HG02588 (cell line): Measurements from ENCODE around the gene HOMER2.
"Not testable (repeated sequence)": the region's sequence is repeated elsewhere in the genome, so short reads cannot be mapped to it uniquely, and the experiment has no call there.

ENCODE experiments used
- ATAC-seq: cut with Tn5 transposase; IDR thresholded peaks from one replicate; pipeline ENCODE4 v1.9.1; 2021; ENCODE audit warnings: mild to moderate bottlenecking, moderate library complexity; ENCODE audit not compliant: unreplicated experiment

Gene HOMER2

GRCh38 chr15:82900511-82901060 is 51.9 kb downstream of the HOMER2 start:
- no peak for ATAC-seq

DNA sequence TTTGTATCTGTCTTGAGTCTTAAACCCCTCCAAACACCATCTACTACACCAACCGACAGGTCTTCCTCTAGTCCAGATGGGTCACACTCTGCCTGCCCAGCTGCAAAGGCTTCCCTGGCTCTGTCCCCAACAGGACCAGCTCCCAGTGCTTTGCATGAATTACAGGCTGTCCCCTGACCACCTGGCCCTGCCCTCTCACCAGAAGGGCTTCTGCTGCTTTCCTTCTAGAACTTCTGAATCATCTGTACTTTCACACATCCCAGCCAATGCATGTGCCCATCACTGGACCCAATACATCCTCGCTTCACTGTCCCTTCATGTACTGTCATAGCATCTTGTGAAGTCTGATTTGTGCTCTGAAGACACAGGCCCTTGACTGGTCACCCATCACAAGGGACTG is 53.6 kb downstream of the HOMER2 start:
- ATAC-seq = no peak

DNA sequence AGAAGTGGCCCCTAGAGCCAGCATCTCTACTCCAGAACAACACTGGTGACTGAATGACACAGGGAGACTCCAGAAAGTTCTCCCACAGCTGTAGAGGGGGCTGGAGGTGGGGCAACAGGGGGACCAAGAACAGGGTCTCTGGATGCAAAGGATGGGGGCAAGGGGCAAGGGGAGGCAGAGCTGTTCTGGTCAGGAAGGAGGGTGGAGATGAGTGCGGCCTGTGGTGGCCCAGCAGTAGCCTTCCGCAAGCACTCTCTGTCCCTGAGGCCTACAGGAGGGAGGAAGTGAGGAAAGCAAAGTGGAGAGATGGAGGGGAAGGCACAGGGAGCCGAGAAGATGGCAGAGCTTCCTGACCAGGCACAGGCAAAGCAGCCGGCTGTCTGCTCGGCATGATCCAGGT is 56.5 kb downstream of the HOMER2 start:
- no peak for ATAC-seq

DNA sequence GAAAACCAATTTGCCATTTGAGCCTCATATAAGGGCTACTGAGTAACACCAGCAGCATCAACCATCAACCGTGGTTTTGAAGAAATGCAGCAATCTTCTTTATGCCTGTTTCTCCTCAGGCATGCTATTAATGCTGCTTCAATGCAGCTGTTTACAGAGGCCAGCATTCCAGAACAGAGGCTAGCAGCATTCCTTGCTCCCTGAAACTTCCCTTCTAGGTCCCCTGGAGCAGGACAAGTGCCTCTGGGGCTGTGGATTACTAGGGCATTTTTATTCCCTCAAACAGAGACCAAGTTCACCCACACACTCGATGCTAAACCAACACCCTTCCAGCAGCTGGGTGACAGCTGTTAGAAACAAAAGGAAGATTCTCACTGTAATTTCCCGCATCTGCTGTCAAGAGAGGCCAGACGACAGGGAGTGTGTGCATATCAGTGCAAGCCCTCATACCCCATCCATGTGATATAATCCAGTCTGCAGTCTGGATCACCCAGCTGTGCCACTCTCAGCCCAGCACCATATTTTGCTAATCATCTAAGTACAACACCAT is 57.5 kb downstream of the HOMER2 start:
- ATAC-seq = no peak

GRCh38 chr15:82893473-82893872 is 59.0 kb downstream of the HOMER2 start:
- not testable (repeated sequence) for ATAC-seq

GRCh38 chr15:82892573-82892972 is 59.9 kb downstream of the HOMER2 start:
- no peak for ATAC-seq

DNA sequence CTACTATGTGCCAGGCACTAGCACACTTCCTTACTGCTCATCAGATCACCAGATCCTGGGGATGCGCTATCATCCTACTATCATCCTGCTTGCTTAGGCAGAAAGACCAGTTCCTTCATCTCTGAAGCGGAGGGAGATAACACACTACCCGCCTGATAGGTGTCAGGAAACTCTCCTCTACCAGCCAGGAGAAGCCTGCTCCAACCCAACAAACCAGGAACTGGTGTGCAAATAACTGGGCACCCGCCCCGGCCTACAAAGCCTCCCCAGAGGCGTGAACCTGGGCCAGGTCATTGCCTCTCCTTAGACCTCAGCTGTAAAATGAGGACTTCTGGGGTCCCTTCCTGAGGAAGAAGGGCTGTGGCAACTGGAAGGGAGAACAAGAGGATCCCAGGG is 61.5 kb downstream of the HOMER2 start:
- no peak for ATAC-seq

DNA sequence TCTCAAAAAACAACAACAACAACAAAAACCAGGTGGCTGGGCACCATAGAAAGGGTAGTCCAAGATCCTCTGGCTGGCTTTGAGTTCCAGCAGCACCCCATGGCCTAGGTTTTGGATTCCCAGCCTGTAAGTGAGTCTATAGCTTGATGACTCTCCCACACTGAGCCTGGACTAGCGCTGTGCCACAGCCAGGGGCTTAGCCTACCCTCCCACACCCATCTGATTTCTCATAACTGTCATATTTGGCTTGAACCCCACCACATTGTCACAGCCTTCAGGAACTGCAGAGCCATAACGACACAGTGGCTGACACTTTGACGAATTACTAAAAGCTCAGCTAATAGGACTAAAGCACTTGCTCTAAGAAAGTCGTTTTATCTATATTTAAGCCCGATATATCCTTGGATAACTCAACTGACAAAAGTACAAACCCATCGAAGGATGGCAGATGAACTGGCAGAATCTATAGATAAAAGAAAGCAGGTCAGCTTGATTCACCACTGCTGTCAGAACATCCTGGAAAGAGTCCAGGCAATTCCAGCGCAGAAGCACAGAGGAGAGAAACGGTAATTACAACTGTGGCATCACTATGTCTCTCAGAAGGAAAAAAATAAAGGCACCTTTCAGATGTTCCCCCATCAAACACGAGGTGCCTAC is 62.1 kb downstream of the HOMER2 start:
- no peak for ATAC-seq

GRCh38 chr15:82882273-82882928 is 70.1 kb downstream of the HOMER2 start:
- no peak for ATAC-seq

- ATAC-seq = no peak
Measured at GRCh38 chr15:82881747-82882146, 70.8 kb downstream of the HOMER2 start.

- ATAC-seq = no peak
Measured at GRCh38 chr15:82880704-82881103, 71.8 kb downstream of the HOMER2 start.

DNA sequence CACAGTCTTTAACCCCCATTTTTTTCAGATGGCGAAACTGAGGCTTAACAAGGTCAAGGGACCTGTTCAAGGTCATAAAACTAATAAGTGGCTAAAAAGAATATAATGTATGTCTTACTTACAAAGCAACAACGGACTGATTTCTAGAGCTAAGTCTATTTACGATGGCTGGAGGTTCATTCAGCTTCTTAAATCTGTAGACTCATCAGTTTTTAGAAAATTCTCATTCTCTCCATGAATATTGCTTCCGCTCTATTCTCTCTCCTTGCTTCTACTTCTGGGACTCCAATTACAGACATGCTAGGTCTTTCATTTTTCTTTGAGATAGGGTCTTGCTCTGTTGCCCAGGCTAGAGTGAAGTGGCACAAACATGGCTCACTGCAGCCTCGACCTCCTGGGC is 74.2 kb downstream of the HOMER2 start:
- ATAC-seq = no peak

DNA sequence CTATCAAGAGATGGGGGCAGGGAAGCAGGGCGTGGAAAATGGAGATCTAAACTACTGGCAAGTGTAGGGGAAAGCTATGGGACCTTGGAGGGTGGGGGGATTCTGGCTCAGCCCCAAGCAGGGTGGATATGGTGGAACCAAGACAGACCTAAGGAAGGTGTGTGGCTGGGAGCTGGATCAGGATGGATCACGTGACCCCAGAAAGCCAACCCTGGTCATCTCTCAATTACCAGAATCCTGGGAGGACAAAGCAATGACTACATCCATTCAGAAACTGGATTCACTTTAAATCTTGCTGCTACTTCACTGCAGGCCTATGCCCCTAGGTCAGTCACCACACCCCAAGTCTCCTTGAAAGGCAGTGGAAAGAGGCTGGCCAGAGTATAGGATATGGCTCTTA is 74.7 kb downstream of the HOMER2 start:
- ATAC-seq = no peak

GRCh38 chr15:82875411-82876003 is 77.0 kb downstream of the HOMER2 start:
- ATAC-seq = no peak

DNA sequence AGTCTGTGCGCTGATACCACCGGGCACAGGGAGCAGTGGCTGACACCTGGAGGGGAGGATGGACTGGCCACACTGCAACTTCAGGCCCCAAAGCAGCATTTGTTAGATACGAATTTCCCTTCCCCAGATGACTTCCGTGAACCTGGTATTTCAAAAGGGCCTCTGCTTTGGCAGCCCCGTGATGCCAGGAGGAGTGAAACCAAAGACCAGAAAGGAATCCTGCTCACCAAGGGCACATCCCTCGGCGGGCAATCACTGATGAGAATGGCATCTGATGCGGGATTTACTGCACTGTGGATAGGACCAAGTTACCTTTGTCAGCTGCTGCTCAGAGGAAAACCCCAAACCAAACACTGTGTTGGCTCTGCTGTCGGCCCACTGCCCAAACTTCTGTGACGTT is 77.6 kb downstream of the HOMER2 start:
- no peak for ATAC-seq

DNA sequence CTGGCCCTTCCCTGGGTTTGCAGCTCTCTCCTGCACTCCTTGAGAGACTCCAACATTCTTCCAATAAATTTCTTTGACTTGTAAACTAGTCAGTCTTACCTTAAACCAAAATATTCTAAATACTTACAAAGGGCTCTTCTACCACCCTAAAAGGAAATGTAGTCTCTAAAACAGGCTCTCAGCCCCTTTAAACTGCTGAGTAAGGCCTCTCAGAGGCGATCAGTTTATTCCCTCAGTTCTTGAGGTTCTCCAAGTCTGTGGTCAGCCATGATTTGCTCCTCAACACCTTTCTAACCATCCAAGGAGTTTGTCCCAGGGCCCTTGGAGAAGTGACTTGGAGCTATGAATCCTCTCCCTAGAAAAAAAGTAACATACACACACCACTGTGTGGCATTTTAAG is 78.3 kb downstream of the HOMER2 start:
- ATAC-seq = no peak

DNA sequence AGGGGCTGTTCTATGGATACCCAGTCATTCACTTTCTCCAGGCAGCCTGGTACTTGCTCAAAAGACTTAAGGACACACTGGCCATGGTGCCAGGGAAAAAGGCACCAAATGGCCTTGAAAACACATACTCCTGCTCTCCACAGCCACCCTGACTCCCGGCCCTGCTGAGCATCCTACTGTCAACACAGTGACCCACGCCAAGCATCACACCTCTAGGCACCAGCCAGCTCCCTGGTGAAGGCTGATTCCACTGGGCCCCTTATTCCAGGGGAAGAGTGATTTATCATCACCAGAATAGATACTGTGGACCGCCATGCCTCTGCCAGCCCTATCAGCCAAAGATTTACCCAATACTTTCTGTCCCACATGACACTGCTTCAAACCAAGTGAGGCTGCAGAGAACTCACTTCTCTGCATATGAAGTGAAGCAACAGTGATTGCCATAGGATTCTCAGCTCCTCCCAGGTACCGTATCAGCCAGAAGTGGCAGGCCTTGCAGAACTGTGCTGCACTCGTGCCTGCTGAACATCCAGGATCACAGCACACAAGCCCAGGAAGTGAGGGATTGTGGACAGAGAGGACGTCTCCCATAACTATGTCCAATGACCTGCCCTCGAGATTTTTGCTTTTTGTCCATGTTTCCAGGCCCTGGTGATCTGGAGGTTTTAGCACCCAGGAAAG is 79.4 kb downstream of the HOMER2 start:
- ATAC-seq = no peak

GRCh38 chr15:82871832-82872484 is 80.6 kb downstream of the HOMER2 start:
- ATAC-seq = no peak

DNA sequence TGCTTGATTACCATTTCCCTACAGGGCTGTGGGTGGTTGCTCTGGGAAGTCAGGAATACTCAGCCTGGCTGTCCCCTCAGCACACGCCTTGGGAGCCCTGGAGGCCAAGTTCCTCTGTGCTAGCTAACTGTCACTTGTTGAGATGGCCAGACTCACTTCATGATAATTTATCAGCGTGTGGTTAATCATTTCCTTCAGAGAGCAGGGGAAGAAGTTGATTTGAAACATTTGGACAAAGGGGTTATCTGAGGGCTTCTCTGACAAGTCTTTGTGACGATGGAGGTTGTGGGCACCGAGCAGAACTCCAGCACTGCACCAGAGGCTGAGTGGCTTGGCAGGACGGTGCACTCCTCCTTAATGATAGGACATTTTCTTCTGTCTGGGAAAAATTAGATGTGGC is 81.2 kb downstream of the HOMER2 start:
- no peak for ATAC-seq

GRCh38 chr15:82870727-82871320 is 81.7 kb downstream of the HOMER2 start:
- no peak for ATAC-seq
